Progenitor cell of endocrine pancreas (in vitro differentiated cells): ENCODE measurements around the gene HLA-DRB1. TPM values are rescaled to one million over a fixed set of nuclear protein-coding genes. Genes with fewer than 3 reads are reported as not detected.
"Not testable (repeated sequence)": the region's sequence is repeated elsewhere in the genome, so short reads cannot be mapped to it uniquely, and the experiment has no call there.

Experiments
- DNase-seq: peaks from one replicate; pipeline ENCODE4 v3.0.0; 2021; ENCODE audit warnings: low spot score; ENCODE audit not compliant: unreplicated experiment
- H3K27ac Mint-ChIP-seq: 2 replicates; pipeline ENCODE4 v1.8.0; 2021; ENCODE audit warnings: mild to moderate bottlenecking, moderate library complexity, mixed read lengths
- H3K27me3 Mint-ChIP-seq: 2 replicates; pipeline ENCODE4 v1.8.0; 2021; ENCODE audit warnings: mixed read lengths
- H3K36me3 Mint-ChIP-seq: 2 replicates; pipeline ENCODE4 v1.8.0; 2022; ENCODE audit warnings: mixed read lengths; ENCODE audit not compliant: insufficient read depth
- H3K4me1 Mint-ChIP-seq: 2 replicates; pipeline ENCODE4 v1.8.0; 2021; ENCODE audit warnings: low read depth, mixed read lengths
- H3K4me3 Mint-ChIP-seq: 2 replicates; pipeline ENCODE4 v1.8.0; 2021; ENCODE audit warnings: low read depth, mild to moderate bottlenecking, moderate library complexity, mixed read lengths
- H3K9me3 Mint-ChIP-seq: 2 replicates; pipeline ENCODE4 v1.8.0; 2021; ENCODE audit warnings: low read depth, mixed read lengths
- total RNA-seq: library from RNA; stranded (reverse); gene quantifications from 2 replicates; pipeline ENCODE4 v1.2.1, GENCODE V29; 2021
- TF ChIP-seq, protein P1 (sequence below): fragments of 200-600 bp; sonication (generic); IDR thresholded peaks from one replicate; pipeline ENCODE4 v1.5.0; 2021; ENCODE audit warnings: antibody characterized with exemption, mild to moderate bottlenecking; ENCODE audit not compliant: unreplicated experiment

Gene HLA-DRB1
- total RNA-seq, 1 donor from 2014 or later, result 4.6 TPM

DNA sequence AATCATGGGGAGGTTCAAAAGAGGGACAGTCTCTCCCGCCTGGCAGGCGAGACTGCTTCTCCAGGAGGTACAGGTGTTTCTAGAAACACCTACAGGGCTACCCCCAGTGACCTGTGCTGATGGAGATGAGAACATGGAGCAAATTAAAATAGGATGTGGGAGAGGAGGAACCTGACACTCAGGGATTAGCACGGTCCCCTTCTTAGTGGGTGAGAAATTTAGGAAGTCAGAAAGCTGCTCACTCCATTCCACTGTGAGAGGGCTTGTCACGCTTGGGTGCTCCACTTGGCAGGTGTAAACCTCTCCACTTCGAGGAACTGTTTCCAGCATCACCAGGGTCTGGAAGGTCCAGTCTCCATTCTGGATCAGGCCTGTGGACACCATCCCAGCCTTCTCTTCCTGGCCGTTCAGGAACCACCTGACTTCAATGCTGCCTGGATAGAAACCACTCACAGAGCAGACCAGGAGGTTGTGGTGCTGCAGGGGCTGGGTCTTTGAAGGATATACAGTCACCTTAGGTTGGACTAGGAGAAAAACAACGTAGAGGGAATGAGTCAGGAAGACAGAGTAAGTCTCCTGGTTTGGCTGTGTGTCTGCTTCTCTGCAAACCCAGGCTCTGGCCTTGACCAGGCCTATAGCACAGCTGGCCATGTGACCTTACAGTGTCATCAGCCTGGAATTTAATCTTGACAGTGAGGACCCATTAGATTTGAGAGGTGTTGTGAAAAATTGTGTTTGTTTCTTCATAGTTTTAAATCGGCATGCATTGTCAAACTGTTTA is 8.1 kb downstream of the HLA-DRB1 start:
- Mint-ChIP-seq H3K27ac (no peak overlapping the region), H3K36me3 (peaks cover 3% of the 10 kb centered on the region), H3K4me1 (peaks cover 8% of the 10 kb centered on the region), H3K4me3 (no peak overlapping the region), H3K27me3 (peaks cover 26% of the 10 kb centered on the region), H3K9me3 (no peaks in the 10 kb centered on the region)
- no peak for DNase-seq
- TF ChIP-seq, protein P1, sequence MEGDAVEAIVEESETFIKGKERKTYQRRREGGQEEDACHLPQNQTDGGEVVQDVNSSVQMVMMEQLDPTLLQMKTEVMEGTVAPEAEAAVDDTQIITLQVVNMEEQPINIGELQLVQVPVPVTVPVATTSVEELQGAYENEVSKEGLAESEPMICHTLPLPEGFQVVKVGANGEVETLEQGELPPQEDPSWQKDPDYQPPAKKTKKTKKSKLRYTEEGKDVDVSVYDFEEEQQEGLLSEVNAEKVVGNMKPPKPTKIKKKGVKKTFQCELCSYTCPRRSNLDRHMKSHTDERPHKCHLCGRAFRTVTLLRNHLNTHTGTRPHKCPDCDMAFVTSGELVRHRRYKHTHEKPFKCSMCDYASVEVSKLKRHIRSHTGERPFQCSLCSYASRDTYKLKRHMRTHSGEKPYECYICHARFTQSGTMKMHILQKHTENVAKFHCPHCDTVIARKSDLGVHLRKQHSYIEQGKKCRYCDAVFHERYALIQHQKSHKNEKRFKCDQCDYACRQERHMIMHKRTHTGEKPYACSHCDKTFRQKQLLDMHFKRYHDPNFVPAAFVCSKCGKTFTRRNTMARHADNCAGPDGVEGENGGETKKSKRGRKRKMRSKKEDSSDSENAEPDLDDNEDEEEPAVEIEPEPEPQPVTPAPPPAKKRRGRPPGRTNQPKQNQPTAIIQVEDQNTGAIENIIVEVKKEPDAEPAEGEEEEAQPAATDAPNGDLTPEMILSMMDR, result no peak

DNA sequence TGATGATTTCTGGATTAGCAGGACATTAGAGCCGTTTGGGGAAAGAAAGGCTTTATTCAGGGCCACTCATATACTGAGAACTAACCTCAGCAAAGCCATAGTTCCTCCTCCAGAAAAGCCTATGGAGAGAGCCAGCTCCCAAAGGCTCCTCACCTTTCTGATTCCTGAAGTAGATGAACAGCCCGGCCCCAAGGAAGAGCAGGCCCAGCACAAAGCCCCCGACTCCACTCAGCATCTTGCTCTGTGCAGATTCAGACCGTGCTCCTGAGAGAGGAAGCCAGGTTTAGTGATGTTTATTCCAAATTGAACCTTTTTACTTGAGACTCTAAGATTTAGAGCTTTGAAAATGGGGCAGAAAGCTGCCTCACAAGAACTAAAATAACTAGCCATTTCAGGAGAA is 9.1 kb downstream of the HLA-DRB1 start:
- Mint-ChIP-seq H3K27ac (no peak overlapping the region), H3K4me3 (no peak overlapping the region), H3K9me3 (no peaks in the 10 kb centered on the region), H3K36me3 (peaks cover 3% of the 10 kb centered on the region), H3K4me1 (peaks cover 8% of the 10 kb centered on the region), H3K27me3 (peaks cover 20% of the 10 kb centered on the region)
- DNase-seq, result no peak
- TF ChIP-seq, protein P1, result no peak

DNA sequence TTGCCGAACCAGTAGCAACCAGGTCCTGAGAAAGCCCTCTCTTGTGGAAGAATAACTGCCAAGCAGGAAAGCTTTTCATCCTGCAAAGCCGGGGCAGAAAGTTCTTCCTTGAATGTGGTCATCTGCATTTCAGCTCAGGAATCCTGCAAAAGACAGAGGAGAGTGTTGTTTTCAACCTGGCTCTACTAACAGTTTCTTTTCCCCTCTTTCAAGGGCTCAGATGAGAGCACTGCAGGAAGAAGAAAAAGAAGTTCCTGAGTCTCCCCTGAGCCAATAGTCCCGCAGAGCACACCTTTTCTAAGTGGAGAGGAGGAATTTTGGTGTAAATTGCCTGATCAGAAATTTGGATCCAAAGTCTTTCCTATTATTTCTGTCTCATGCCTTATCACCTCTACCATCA is 10.7 kb downstream of the HLA-DRB1 start:
- H3K36me3 Mint-ChIP-seq, result peaks cover 3% of the 10 kb centered on the region
- peaks cover 5% of the 10 kb centered on the region for H3K4me1 Mint-ChIP-seq
- no peak overlapping the region for H3K27ac Mint-ChIP-seq
- H3K9me3 Mint-ChIP-seq, result no peaks in the 10 kb centered on the region
- TF ChIP-seq, protein P1, result no peak
- peaks cover 5% of the 10 kb centered on the region for H3K27me3 Mint-ChIP-seq
- no peak for DNase-seq
- H3K4me3 Mint-ChIP-seq, result no peak overlapping the region

DNA sequence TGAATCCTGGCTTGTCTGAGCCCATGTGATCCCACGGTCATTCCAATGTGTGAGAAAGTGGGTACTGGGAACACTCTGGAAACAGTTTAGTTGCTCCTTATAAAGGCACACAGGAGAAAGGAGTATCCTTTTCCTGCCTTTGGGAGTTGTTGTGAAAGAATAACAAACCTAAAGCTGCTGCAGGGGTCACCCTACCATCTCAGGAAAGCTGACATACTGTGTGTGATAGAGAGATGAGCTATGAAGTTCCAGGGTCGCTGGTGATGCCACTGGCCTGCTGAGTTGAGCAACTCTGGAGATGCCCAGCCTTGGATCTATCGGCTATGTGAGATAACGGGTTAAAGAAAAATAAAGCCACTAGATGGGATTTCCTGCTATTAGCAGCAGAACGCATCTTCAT is 12.2 kb downstream of the HLA-DRB1 start:
- H3K36me3 Mint-ChIP-seq, H3K9me3 Mint-ChIP-seq, DNase-seq, H3K27me3 Mint-ChIP-seq, H3K27ac Mint-ChIP-seq, H3K4me3 Mint-ChIP-seq, H3K4me1 Mint-ChIP-seq: not testable (repeated sequence)

DNA sequence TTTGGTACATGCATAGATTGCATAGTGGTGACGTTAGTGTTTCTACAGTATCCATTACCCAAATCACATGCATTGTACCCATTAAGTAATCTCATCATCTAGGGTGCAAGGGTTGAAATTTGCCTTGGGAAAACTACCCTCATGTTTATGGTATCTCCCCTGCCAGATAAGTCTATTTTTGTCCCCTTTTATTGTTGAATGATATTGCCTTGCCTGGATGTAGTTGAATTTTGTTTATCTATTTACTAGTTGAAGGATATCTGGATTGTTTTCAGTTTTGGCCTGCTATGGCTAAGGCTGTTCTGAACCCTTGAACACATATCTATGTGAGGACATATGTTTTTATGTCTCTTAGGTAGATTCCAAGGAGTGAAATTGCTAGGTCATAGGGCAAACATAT is 13.4 kb downstream of the HLA-DRB1 start:
- DNase-seq, result no peak
- H3K27me3 Mint-ChIP-seq, result no peaks in the 10 kb centered on the region
- peaks cover 3% of the 10 kb centered on the region for H3K36me3 Mint-ChIP-seq
- no peaks in the 10 kb centered on the region for H3K4me1 Mint-ChIP-seq
- no peak overlapping the region for H3K27ac Mint-ChIP-seq
- no peak overlapping the region for H3K4me3 Mint-ChIP-seq
- TF ChIP-seq, protein P1, result no peak
- no peaks in the 10 kb centered on the region for H3K9me3 Mint-ChIP-seq

DNA sequence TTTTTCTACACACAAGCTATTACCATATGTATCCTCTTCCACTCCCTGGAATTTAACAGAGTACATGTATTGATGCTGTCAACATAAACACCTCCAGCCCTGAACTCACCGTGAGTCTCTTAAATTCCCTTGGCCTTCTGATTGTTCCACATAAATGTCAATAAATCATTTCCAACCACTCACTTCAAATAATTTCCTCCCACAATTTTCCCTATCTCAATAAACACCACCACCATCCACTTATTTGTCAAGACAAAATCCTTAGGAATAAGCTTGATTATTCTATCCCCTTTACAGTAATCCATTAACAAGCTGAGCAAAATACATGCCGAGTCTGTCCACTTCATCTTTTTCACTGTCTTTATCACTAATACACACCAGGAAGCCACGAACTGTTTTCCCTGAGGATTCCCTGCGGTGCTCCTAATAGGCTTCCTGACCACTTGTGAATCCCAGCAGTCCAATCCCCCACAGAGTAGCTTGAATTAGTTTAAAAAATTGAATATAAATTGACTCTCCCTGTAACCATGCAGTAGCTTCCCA is 19.2 kb downstream of the HLA-DRB1 start:
- Mint-ChIP-seq H3K36me3 (no peaks in the 10 kb centered on the region), H3K27ac (no peak overlapping the region), H3K27me3 (peaks cover 8% of the 10 kb centered on the region), H3K4me1 (peaks cover 3% of the 10 kb centered on the region), H3K9me3 (peaks cover 4% of the 10 kb centered on the region), H3K4me3 (no peak overlapping the region)
- TF ChIP-seq, protein P1, result no peak
- no peak for DNase-seq
